Activated effector memory CD4-positive, alpha-beta T cell treated with Interleukin-2 at 50 U/mL for 16 hours (primary cell): ENCODE results near the gene COL28A1.
"Not testable (repeated sequence)": the region's sequence is repeated elsewhere in the genome, so short reads cannot be mapped to it uniquely, and the experiment has no call there.

ENCODE experiments used
- DNase-seq: peaks from one replicate; pipeline ENCODE4 v3.0.0-alpha.2; 2020

The COL28A1 gene

DNA sequence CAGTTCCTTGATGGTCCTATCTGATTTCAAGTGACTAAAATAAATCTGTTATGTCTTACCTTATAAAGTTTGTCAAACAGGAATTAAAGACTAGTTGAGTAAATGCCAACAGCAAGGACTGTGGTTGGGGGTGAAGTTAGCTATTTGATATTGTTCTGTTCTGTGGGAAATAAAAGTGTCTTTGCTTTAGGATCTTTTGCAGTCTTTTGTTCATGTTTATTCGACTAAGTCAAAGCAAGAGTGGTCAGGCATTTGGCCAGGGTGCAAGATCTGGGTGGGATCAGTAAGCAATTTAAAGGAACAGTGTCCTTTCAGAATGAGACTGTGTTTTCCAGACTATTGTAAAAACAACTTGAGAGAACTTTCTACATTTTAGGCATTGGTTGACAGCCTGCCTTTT lies at the start of gene COL28A1:
COL28A1 (minus strand) TSS at position 183 of the 400 bp plus-strand sequence. CDS start 2,998 bp downstream, outside the sequence.
- no peak for DNase-seq

DNA sequence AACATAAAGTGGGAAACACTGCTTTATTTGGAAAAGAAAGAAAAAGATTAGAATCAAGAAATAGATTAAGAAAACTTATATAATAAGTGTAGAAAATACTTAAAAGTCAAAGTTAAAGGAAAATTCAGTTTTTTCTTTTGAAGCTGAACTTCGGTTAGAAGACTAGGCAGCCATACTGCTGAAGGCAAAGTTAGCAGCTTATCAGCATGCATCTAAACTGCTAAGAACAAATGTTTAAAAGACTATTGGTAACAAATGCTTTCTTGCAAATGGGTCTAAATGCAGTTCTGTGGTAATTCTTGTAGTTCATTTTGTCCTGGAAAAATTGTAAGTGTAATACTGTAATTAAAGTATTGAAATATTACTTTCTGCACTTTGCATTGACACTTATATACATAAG lies 49.0 kb upstream of the COL28A1 start:
- no peak for DNase-seq

DNA sequence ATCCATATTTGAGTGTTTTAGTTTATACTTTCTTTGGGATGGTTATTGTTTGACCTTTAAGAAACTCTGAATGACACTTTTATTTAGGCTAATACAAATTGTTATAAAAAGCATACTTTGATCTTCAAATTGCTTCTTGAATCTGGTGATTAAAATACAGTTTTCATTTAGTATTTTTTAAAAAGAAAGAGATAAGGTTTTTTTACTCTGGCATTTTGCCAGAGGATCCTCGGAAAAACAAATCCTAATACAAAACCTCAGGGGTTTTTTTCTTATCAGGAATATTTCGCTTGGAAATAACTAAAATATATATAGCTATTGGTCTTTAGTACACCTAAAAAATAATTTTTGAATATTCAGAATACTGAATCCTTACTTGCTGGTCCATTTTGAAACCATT lies 48.1 kb upstream of the COL28A1 start:
- no peak for DNase-seq

DNA sequence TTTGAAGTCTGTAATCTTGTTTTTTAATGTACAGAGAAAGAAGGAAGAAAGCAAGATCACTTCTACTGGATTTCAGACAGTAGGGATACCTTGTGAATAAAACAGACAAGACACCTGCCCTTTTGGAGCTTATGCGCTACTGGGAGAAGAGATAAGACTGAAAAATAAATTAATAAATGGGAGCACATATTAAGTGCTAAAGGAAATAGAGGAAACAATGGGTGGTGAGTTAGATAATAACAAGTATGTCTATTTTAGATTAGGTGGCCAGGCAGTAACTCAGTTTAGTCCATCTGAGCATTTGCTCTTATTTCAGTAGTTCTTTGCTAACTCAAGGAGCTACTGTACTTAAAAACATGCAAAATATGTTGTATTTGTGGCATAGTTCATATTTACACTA lies 46.9 kb upstream of the COL28A1 start:
- no peak for DNase-seq

DNA sequence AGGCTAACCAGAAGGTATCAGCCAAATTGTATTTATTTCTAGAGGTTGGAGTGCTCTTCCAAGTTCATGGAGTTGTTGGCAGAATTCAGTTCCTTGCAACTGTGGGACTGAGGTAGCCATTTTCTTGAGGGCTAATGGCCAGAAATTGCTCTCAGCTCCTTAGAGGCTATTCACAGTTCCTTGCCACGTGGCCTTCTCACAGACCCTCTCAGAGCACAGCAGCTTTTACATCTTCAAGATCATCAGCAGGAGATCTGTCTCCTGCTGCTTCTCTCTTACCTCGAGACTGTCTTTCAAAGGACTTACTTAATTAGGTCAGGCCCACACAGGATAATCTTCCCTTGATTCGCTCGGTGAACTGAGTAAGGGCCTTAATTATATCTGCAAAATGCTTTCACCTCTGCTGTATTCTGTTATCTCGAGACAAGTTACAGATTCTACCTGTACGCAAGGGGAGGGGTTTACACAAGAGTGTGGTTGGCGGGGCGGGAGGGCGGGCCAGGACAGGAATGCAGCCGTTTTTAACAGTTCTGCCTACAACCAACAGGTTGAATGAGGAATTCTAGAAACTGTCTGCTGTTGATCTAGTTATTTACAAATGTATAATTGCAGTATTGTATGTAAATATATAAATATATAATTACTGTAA lies 46.0 kb upstream of the COL28A1 start:
- DNase-seq = no peak

DNA sequence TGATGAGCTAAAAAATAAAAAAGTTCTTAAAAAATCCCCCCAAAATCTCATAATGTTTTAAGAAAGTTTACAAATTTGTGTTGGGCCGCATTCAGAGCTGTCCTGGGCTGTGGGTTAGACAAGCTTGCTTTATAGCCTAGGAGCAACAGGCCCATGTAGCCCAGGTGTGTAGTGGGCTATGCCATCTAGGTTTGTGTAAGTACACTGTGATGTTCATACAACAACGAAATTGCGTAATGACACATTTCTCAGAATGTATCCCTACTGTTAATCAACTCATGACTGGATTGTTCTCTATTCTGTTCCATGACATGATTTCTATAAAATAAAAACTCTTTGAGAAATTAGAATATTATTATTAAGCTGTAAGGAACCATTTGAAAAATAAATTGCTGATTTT lies 44.0 kb upstream of the COL28A1 start:
- DNase-seq = no peak

DNA sequence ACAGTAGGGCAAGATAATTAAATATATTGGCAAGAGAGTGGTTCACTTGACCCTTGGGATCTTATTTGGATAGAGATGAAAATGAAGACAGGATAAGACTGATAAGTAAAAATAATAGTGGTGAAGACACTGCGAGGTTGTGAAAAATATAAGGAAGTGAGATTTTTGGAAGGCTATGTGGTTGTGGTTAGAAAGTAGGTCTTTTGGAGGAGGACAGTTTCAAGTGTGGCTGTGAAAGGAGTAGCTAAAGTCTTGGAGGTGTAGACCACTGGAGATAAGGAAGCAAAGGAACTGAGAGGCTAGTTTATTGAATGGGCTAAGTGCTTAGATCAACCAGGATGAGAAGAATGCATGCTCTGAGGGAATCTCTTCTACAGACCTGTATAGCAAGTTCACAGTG lies 42.2 kb upstream of the COL28A1 start:
- DNase-seq = no peak

DNA sequence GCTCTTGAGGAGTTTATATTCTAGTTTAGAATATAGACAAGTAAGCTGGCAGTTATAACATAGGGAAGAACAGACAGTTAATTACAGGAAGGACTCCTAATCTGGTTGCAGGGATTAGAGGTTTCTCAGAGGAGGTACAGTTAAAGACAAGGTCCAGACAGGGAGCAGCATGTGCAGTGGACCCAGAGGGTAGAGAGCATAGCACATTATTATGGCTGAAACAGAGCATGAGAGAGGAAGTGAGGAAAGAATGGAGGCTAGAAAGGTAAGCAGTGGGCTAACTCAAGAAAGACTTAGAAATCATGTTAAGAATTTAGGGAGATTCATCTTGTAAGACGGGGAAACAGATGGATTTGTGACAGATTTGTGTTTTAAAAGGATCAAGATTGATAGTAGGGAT lies 40.7 kb upstream of the COL28A1 start:
- DNase-seq = no peak

DNA sequence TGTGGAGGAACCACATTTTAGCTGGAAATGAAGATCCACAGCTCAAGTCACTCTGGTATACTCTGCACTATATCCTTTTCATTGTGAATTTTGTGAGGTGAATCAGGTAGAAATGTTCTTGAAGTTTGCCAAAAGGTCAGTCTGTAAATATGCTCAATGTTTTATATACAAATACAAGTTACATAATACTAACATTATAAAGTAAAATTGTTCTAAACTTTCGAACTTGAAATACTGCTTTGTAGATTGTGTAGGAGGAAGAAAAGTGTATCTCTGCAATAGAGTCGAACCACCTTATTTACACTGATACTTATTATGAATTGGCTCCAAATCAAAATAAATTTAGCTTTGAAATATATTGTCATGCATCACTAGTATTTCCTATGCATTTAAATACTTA lies 38.0 kb upstream of the COL28A1 start:
- no peak for DNase-seq

DNA sequence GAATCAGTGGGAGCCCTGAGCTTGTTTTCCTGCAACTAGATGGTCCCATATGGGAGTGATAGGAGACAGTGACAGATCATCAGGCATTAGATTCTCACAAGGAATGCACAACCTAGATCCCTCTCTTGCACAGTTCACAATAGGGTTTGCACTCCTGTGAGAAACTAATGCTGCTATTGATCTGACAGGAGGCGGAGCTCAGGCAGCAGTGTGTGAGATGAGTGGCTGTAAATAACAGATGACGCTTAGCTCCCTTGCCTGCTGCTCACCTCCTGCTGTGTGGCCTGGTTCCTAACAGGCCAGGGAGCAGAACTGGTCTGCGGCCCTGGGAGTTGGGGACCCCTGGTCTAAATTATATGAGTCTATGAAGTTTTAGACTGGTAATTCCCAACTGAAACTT lies 34.9 kb upstream of the COL28A1 start:
- DNase-seq = no peak

DNA sequence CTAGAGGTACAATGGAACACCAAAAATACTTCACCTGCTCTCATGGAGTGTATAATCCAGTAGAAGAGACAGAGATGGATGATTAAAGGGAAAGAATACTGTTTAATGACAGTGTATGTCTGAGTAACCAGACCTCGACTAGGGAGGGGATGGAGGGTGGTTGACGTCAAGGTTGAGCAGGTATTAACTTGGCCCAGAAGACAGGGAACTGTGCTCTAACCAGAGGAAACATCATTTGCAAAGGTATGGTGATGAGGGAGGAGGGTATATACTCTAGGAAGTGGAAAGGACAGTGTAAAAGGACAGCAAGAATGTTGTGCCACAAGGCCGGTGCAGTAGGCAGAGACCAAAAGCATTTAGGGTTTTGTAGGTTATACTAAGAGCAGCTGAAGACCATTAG lies 33.9 kb upstream of the COL28A1 start:
- no peak for DNase-seq

DNA sequence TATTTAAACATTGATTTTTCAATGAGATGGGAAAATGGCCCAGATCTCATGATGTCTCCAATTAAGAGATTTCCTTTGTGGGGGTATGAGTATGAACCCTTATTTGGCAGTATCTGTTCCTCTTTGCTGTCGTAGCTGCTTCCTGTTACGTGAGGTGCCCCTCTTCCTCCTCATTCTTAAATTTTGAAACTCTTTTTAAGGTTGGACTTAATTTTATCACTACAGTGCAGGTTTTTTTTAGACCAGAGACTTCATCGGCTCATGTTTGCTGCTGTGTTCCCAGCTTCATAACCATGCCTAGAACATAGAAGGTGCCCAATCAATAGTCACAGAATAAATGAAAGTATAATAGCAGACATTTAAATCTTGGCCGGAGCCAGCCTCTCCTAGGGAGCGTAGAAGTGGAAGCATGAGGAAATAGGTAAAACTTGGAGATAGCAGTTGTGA lies 33.4 kb upstream of the COL28A1 start:
- no peak for DNase-seq

DNA sequence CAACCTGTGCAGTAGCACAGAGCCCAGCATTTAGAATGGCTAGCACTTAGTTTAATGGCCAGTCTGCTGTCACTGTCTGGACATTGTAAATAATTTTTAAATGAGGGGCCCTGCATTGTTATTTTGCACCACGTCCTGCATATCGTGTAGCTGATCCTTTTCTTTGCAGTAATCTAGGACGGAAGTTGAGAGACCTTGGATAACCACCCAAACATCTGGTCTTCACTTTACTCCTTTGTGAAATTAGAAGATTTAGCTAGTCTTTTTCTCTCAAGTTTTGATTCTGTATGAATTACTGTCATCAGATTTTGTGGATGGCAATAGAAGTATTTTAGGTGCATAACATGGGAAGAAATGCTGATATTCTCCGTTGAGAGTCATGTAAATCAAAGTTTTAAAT lies 32.9 kb upstream of the COL28A1 start:
- DNase-seq = no peak

DNA sequence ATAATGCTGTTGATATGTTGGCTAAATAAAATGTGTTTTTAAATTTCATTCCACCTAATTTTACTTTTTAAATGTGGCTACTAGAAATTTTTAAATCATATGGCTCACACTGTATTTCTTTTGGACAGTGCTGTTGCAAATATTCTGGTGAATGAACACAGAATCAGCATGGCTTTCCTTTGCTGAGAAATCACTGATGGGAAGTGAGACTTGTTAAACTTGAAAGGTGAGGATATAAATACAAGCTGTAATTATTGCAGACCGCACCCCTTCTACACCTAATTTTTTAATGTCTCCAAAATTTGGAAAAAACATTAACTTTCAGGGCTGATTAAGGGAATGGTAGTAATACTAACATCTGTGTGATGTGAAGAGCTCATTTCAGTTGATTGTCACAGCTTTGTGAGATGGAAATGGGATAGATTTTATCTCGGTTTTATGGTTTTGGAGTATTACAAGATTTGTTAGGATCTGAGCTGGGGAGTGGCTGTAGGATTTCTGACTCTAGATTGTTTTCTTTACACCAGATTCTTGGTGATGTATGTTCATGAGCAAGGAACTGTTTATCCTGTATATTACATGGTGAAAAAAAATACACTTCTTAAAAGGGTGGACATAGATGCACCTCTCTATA lies 32.3 kb upstream of the COL28A1 start:
- no peak for DNase-seq

DNA sequence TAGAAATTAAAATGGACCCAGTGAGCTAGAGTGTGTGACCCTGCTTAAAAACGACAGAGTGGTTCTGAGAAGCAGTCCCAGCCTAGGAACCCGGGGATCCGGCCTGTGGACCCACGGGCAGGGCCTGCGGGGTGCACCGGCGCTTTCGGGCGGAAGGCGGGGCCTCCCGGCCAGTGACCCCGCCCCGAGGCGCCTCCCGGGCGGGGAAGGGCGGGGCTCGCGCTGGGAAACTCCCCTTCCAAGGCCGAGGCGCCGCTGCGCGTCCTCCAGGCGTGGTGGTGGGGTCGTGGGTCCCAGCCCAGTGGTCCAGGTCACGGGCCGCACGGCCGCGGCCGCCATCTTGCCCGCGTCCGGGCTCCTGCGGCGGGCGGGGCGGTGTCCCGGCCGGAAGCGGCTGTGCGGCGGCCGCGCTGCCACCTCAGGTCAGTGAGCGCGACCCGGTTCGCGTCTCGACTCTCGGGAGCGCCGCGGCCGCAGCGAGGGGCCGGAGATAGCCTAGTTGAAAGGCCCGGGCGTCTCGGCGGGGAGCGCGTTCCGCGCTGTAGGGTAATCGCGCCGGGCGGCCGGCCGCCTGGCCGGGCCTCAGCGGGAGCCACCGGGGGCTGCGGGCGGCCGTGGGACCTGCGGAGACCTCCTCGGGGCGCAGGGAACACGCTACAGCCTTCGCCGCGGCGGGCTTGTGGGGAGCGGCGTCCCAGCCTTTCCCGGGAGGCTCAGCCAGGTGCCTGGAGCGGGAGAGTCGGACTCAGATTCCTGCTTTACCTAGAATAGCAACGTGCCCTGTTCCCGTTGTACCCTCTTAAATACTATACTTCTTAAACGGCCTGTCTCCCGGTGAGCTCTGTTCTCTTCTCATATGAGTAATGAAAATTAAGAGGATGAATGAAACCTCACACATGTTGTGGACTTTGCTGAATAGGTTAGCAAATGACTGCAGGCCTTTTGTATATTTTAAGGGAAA lies 31.3 kb upstream of the COL28A1 start, which contains the start of gene MIOS:
MIOS (plus strand) TSS at position 234 of the 961 bp plus-strand sequence. CDS start 5,592 bp downstream, outside the sequence.
- peak; percentile 77 for DNase-seq

DNA sequence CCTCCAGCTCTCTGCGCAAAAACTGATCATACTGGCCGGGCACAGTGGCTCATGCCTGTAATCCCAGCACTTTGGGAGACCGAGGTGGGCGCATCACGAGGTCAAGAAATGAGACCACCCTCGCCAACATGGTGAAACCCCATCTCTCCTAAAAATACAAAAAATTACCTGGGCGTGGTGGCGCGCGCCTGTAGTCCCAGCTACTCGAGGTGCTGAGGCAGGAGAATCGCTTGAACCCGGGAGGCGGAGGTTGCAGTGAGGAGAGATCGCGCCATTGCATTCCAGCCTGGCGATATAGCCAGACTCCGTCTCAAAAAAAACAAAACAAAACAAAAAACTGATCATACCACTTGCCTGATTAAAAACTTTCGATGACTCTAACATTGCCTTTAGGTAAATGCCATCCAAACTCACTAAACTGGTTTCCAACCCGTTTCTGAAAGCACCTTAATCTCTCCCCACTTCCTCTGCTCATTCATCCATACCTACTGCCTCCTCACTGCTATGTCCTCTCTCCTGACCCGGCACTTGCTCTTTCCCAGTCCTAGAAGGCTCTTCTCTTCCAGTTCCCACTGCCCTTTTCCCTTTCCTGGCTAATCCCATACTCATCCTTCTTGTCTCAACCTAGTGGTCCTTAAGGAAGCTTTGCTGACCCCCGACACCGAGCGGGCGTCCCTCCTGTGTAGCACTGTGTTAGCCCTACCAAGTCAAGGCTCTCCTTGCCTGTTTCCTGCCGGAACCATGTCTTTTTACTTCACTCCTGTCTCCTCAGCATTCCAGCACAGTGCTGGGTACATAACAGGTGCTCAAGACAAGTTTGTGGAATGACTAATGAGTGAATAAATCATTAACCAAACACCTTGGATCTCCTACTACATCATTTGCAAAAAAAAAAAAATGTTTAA lies 30.3 kb upstream of the COL28A1 start:
- no peak for DNase-seq

DNA sequence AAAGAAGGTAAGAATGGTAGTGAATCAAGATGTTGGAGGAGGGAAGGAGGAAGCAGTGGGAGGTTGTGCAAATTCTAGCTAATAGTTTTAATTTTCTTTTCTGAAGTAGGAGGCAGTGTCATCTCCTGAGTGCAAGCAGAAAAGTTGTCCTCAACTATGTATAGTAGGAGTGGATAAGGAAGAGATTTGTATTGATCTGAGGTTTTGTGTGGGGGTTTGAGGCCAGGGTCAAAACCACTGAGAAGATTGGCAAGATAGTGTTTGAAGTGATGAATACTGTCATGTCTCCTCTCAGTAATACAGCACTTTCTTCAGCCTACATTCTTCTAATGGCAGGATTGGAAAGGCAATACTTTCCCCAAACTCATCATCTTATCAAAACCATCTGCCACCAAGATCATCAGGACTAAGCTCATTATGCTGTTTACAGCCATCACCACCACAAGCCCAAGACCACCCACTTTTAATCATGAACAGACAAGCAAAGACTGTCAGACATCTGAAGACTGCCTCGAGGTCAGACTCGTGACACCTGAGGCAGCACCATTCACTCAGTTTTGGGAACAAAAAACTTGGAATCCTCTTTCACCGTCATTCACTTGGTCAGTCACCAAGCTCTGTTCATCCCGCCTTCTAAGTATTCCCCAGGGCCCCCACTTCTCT lies 29.5 kb upstream of the COL28A1 start:
- DNase-seq = no peak

DNA sequence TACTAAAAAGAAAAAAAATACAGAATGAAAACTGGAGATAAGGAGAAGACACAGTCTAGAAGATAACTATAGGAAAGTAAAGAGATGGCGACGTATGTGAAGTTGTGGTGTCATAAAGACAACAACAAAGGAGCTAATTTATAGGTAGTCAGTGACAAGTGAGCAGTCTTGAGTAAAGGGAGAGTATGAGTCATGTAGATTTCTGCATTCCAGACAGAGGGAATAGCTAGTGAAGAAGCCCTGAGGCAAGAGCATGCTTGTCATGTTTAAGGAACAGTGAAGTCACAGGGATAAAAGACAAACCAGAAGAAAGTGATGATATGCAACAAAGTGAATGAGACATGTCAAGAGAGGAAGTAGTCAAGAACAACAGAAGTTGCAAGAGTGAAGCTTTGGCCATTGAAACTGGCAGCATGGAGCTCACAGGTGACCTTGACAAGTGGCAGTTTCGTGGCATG lies 28.7 kb upstream of the COL28A1 start:
- no peak for DNase-seq

DNA sequence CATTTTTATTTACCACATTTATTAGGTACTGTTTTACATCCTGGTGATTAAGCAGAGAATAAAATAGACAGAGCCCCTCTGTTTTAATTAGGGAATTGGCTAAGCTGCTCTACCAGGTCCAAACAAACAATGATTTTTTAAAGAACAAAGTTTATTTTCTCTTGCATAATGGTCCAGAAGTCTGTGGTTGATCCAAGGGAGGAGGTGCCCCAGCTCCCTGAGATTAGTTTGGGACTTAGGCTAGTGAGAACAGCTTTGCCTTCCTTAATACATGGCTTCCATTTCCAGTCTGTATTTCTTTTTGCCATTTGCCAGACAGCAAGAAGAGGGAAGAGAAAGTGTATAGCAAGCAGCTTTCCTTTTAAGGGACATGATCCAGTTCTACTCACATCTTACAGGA lies 28.1 kb upstream of the COL28A1 start:
- no peak for DNase-seq

DNA sequence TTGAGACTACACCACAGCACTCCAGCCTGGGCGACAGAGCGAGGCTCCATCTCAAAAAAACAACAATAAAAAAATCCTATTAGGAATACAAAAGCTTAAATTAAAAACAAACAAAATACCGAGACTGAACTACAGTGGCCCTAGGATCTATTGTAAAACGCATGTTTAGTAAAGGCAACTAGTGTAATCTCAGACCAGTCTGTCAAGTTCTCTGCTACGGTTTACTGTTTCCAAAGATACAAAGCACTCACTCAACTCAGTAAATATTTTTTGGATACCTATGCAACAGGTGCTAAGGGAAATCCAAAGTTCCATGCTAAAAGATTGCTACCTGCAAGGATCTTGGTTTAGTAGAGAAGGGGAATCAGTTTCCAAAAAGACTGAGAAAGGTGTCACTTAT lies 27.6 kb upstream of the COL28A1 start:
- no peak for DNase-seq

DNA sequence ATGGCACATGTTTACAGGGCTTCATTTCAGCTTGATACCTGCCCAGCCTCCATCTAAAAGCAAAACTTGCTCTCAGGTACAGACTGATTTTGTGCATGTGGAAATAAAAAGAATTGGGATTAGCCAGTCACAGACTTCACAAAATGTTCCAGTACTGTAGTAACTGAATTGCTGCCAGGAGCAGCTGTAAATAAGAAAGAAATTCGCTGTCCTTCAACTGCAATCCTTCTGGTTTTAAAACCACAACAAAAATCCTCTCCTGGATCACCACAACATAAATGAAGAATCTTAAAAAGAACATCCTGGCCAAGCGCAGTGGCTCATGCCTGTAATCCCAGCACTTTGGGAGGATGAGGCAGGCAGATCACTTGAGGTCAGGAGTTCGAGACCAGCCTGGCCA lies 27.1 kb upstream of the COL28A1 start:
- DNase-seq = no peak

DNA sequence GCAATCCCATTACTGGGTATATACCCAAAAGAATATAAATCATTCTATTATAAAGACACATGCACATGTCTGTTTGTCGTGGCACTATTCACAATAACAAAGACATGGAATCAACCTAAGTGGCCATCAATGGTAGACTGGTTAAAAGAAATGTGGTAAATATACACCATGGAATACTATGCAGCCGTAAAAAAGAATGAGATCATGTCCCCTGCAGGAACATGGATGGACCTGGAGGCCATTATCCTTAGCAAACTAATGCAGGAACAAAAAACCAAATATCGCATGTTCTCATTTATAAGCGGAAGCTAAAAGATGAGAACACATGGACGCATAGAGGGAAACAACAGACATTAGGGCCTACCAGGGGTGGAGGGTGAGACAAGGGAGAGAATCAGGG lies 25.9 kb upstream of the COL28A1 start:
- not testable (repeated sequence) for DNase-seq
